ENCODE results near the gene SF3A1.
"Not testable (repeated sequence)": the region's sequence is repeated elsewhere in the genome, so short reads cannot be mapped to it uniquely, and the experiment has no call there.

SF3A1 gene

GRCh38 chr22:30351226-30351625 lies 5.5 kb downstream of the SF3A1 start:
- no peak for DNase-seq (ENCODE audit: low read depth)

GRCh38 chr22:30348809-30349208 lies 7.9 kb downstream of the SF3A1 start:
- DNase-seq (ENCODE audit: low read depth): no peak

- DNase-seq (ENCODE audit: low read depth): no peak
Measured at GRCh38 chr22:30348404-30348803, 8.3 kb downstream of the SF3A1 start.

- no peak for DNase-seq (ENCODE audit: low read depth)
Measured at GRCh38 chr22:30347255-30347892, 9.3 kb downstream of the SF3A1 start.

- DNase-seq (ENCODE audit: low read depth): no peak
Measured at GRCh38 chr22:30344447-30345200, 12.1 kb downstream of the SF3A1 start.

GRCh38 chr22:30340911-30341685 lies 15.6 kb downstream of the SF3A1 start:
- DNase-seq (ENCODE audit: low read depth): no peak

- no peak for DNase-seq (ENCODE audit: low read depth)
Measured at GRCh38 chr22:30338802-30339201, 17.9 kb downstream of the SF3A1 start.

GRCh38 chr22:30338341-30338740 lies 18.4 kb downstream of the SF3A1 start:
- not testable (repeated sequence) for DNase-seq (ENCODE audit: low read depth)

- no peak for DNase-seq (ENCODE audit: low read depth)
Measured at GRCh38 chr22:30337461-30337778, 19.3 kb downstream of the SF3A1 start.

- DNase-seq (ENCODE audit: low read depth): no peak
Measured at GRCh38 chr22:30336752-30337460, 19.8 kb downstream of the SF3A1 start.

GRCh38 chr22:30335236-30335635 lies 21.5 kb downstream of the SF3A1 start:
- no peak for DNase-seq (ENCODE audit: low read depth)

GRCh38 chr22:30334646-30335045 lies 22.0 kb downstream of the SF3A1 start:
- no peak for DNase-seq (ENCODE audit: low read depth)

- no peak for DNase-seq (ENCODE audit: low read depth)
Measured at GRCh38 chr22:30333707-30334087, 23.0 kb downstream of the SF3A1 start.

GRCh38 chr22:30332994-30333706 lies 23.5 kb downstream of the SF3A1 start:
- DNase-seq (ENCODE audit: low read depth): no peak

GRCh38 chr22:30332551-30332950 lies 24.1 kb downstream of the SF3A1 start:
- DNase-seq (ENCODE audit: low read depth): no peak

GRCh38 chr22:30328466-30329049 lies 28.1 kb downstream of the SF3A1 start:
- no peak for DNase-seq (ENCODE audit: low read depth)

GRCh38 chr22:30327864-30328345 lies 28.8 kb downstream of the SF3A1 start:
- no peak for DNase-seq (ENCODE audit: low read depth)

- peak; percentile 79 for DNase-seq (ENCODE audit: low read depth)
Measured at GRCh38 chr22:30326706-30327362, 29.9 kb downstream of the SF3A1 start, which contains the start of gene TBC1D10A. Gene TBC1D10A (minus strand): TSS chr22:30326941. CDS start chr22:30326881, 60 bp downstream.

- DNase-seq (ENCODE audit: low read depth): no peak
Measured at GRCh38 chr22:30326255-30326705, 30.4 kb downstream of the SF3A1 start.

GRCh38 chr22:30325724-30326254 lies 30.9 kb downstream of the SF3A1 start:
- DNase-seq (ENCODE audit: low read depth): no peak

Data from stimulated activated CD8-positive, alpha-beta memory T cell treated with anti-CD3 and anti-CD28 coated beads, Interleukin-12 subunit alpha, Interleukin-12 subunit beta, amount 100 ng/mL, for 1 hour (primary cell).